GM12873 (cell line): ENCODE measurements around the gene SARS1.

Experiments
- TF ChIP-seq, protein P1 (sequence below): IDR thresholded peaks from 2 replicates; pipeline ENCODE4 v1.5.1; 2012; ENCODE audit warnings: low read depth, mild to moderate bottlenecking, moderate library complexity, low read length, control low read depth; ENCODE audit not compliant: insufficient read depth; ENCODE audit errors: missing control alignments

The SARS1 gene

DNA sequence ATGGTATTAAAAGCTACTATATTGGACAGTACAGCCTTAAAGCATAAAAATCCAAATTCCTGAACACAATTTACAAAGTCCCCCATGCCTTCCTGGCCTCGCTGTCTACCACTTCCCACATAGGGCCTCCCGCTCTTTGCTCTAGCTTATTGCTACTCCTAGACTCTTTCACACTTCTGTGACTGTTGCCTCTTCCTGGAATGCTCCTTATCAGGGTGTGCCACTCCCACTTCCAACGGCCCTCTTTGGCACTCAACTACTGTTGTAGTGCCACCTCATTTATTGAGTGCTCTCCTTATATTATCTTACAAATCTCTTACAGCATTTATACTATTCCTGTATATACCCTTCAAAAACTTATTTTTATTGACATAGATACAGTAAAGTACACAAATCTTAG lies 4.8 kb downstream of the SARS1 start:
- TF ChIP-seq, protein P1, sequence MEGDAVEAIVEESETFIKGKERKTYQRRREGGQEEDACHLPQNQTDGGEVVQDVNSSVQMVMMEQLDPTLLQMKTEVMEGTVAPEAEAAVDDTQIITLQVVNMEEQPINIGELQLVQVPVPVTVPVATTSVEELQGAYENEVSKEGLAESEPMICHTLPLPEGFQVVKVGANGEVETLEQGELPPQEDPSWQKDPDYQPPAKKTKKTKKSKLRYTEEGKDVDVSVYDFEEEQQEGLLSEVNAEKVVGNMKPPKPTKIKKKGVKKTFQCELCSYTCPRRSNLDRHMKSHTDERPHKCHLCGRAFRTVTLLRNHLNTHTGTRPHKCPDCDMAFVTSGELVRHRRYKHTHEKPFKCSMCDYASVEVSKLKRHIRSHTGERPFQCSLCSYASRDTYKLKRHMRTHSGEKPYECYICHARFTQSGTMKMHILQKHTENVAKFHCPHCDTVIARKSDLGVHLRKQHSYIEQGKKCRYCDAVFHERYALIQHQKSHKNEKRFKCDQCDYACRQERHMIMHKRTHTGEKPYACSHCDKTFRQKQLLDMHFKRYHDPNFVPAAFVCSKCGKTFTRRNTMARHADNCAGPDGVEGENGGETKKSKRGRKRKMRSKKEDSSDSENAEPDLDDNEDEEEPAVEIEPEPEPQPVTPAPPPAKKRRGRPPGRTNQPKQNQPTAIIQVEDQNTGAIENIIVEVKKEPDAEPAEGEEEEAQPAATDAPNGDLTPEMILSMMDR = no peak

DNA sequence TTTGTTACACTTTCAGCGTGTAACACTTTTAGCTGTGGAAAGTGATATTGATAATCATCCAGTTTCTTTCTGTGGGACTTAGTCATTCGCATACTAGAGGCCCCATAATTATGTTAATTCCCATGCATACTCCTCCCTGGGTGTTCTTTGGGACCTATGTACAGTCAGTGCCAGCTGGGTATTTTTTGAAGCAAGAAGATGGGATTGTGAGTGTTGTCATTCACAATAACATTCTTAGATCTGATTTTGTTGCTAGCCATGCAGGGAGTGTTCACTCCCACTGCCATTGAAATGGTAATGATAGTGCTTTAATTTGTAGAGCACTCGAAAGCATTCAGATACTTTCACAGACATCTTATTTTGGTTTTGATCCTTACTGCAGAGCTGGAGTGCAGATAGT lies 11.6 kb downstream of the SARS1 start:
- TF ChIP-seq, protein P1 = no peak

DNA sequence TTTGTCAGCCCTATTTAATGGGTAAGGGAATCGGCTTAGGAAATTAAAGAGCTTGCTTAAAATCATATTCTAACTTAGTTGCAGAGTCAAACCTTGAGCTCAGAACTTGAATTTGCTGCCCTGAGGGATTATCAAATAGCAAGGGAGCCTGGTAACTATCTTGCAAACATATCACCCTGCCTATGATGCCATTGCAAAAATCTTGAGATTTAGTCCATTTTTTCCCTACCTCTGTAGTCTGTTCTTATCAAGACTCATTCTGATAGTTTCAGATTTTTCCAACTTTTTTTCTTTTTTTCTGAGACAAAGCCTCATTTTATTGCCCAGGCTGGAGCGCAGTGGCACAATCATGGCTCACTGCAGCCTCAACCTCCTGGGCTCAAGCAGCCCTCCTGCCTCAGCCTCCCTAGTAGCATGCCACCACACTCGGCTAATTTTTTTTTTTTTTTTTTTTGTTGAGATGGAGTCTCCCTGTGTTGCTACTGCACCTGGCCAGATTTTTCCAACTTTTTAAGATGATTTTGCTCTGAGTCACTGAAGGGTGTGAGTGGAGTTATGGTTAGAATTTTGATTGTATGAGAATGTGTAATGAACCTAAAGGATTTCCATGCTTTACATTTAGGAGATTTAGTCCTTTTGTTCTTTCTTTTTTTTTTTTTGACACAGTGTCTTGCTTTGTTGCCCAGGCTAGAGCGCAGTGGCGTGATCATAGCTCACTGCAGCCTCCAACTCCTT lies 12.2 kb downstream of the SARS1 start:
- TF ChIP-seq, protein P1 = no peak

DNA sequence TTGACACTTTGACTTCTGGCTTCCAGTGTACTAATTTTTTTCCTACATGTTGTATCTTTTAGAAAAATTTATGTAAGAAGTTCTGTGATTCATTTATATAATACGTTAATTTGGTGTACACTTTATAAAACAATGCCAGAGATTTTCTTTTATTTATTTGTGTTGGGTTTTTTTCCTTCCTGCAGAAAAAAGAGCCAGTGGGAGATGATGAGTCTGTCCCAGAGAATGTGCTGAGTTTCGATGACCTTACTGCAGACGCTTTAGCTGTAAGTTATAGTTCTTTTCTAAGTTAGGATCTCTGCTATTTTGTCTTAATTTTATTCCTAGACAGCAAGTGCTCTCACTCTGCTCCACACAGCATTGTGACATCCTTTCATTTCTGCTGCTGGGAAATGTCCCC lies 14.4 kb downstream of the SARS1 start:
- TF ChIP-seq, protein P1 = no peak

DNA sequence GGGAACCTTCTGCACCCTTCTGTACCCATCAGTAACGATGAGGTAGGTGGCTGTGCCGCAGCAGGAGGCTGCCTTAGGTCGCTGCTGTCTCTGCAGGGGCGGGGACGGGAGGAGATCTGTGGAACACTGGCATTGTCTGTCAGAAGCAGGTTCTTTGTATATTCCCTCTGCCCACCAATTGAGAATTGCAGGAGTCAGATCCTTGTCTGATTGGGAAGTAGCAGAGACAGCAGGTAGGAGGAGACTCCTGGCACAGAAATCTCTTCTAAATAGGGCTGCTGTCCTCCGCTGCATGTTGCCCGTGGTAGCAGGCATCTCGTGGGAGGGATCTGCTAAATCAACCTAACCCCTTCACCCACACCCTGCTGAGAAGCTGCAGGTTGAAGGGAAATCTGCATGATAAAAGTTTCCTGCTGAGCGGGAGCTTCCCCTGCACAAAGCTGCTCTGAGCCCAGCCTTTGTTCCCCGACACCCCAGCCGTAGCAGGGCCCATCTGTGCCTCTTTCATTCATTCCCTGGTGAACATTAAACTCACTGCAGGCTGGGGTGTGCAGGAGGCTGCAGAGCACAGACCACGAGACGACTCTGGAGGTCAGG lies 15.9 kb downstream of the SARS1 start:
- TF ChIP-seq, protein P1 = no peak

DNA sequence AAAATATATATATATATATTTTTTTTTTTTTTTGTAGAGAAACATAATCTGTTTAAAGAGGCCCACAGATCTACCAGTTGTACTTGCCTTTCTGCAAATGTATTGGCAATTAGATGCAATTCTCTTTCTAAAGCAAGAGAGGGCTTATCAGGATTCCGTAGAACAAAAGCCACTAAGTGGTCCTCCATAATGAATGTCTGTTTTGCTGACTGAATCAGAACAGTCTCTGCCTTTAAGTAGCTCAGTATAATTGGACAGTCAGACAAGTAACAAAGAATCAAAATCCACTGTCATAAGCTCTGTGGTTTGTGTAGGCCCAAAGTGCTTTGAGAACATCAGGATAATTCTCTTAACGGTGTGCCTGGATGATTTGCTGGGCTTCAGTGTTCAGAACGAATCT lies 17.3 kb downstream of the SARS1 start:
- TF ChIP-seq, protein P1 = no peak

DNA sequence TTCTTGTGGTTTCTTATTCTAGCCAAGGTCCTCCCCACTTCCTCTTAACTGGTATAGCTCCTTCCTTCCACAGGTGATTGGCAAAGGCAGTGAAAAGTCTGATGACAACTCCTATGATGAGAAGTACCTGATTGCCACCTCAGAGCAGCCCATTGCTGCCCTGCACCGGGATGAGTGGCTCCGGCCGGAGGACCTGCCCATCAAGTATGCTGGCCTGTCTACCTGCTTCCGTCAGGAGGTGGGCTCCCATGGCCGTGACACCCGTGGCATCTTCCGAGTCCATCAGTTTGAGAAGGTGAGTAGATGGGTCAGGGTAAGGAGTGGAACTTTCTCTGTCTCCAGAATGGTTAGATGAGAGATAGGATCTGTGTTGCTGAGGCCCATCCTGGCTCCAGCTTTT lies 21.4 kb downstream of the SARS1 start:
- TF ChIP-seq, protein P1 = no peak
